Measurements from ENCODE around the gene TRAPPC2L. TPM values are rescaled to one million over a fixed set of nuclear protein-coding genes. Genes with fewer than 3 reads are reported as not detected.

Gene TRAPPC2L
- total RNA-seq, 1 experiment from 2014 or later: 82.0 TPM

- no peak for TF ChIP-seq ARID4B (CRISPR knock-in tag; IDR thresholded peaks at IDR 0.05; ENCODE audit: borderline replicate concordance)
- no peak for TF ChIP-seq ATF6 (CRISPR knock-in tag; IDR thresholded peaks at IDR 0.05)
- TF ChIP-seq RELA (CRISPR knock-in tag; IDR thresholded peaks at IDR 0.05; ENCODE audit: borderline replicate concordance): no peak
- TF ChIP-seq IRF2 (CRISPR knock-in tag; IDR thresholded peaks at IDR 0.05; ENCODE audit: borderline replicate concordance, low read depth): no peak
- TF ChIP-seq GABPB1 (CRISPR knock-in tag; IDR thresholded peaks at IDR 0.05): no peak
- no peak for TF ChIP-seq ATF2 (CRISPR knock-in tag; IDR thresholded peaks at IDR 0.05; ENCODE audit: borderline replicate concordance, low read depth)
- TF ChIP-seq CTCF (IDR thresholded peaks at IDR 0.05): no peak
Observed at GRCh38 chr16:88870608-88871348, 13.9 kb downstream of the TRAPPC2L start (continued).

- ChIA-PET POLR2A (no interaction called here), CTCF (interaction anchor here (1.5 kb wide), 1 partner anchor 296 kb away, joined by 4 read pairs; no protein-coding TSS in a partner anchor)
- Mint-ChIP-seq H3K27me3 (ENCODE audit: low read depth) (no peaks in the 10 kb centered on the region), H3K36me3 (no peaks in the 10 kb centered on the region), H3K4me3 (no peak overlapping the region), H3K27ac (no peak overlapping the region), H3K9me3 (no peaks in the 10 kb centered on the region), H3K4me1 (no peaks in the 10 kb centered on the region)
- no peak for TF ChIP-seq MYBL2 (CRISPR knock-in tag; IDR thresholded peaks at IDR 0.05)
- no peak for TF ChIP-seq ZNF317 (CRISPR knock-in tag; IDR thresholded peaks at IDR 0.05; ENCODE audit: borderline replicate concordance, low read depth)
- TF ChIP-seq CBFB (CRISPR knock-in tag; IDR thresholded peaks at IDR 0.05; ENCODE audit: low read depth): no peak
- no peak for TF ChIP-seq FOXP4 (CRISPR knock-in tag; IDR thresholded peaks at IDR 0.05)
- no peak for TF ChIP-seq ZSCAN18 (CRISPR knock-in tag; IDR thresholded peaks at IDR 0.05)
- TF ChIP-seq USF1 (CRISPR knock-in tag; IDR thresholded peaks at IDR 0.05): no peak
- no peak for DNase-seq (ENCODE audit: low spot score)
- ATAC-seq: no peak
Observed at GRCh38 chr16:88871349-88871702, 14.4 kb downstream of the TRAPPC2L start.

All from WTC11 (cell line).